Stromal cell of bone marrow (primary cell): ENCODE data around the gene IL17REL.

ENCODE experiments used
- DNase-seq: peaks from one replicate; pipeline ENCODE4 v3.0.0-alpha.2; 2012; ENCODE audit warnings: low read depth

The IL17REL gene

DNA sequence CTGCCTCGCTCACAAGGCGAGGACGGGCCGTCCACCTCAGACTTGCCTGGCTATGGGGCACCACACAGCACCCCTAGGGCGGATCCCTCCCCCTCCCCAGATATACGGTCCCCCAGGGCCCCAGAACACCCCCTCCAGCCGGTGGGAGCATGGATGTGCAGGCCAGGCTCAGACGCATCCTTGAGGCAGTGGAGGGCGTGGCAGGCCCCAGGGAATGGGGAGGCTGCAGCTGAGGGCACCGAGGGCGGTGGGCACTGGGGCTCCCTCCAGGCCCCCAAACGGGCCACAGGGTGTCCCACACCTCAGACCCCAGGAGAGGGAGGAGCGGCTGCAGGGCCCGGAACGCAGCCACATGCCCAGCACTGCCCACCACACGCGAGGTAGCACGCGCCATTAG lies 33.5 kb upstream of the IL17REL start:
- no peak for DNase-seq

DNA sequence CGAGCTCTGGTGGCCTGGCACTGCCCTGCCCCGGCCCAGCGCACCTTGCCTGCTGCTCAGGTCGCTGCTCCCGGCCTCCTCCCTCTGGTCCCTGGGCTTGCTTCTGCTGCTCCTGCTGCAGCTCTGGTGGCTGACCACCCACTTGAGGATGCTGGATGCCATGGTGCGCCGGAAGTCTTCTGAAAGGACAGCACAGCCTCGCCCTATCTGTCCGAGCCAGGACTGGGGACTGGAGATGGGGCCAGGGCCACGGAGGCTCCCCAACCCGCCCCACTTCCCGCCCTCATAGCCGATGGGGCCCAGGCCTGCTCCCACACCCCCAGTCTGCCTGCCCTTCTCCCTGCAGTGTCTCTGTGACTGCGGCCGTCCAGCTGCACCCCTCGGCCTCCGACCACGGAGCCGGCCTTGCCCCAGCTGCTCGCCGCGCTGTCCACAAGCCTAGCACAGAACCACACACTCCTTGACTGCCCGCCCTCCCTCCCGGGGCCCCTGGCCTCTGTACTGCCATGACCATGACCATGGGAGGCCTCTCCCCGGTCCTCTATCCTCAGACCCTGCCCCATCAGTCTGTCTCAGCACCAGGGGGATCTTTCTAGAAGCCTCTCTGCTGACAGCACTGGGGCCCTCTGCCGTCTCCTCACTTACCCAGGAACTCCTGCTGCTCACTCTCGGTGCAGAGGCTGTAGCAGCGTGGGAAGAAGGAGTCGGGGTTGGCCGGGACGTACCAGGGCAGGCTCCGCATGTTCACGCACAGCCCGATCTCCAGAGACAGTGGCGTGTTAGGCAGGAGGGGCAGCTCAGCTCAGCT lies 32.9 kb upstream of the IL17REL start:
- no peak for DNase-seq

DNA sequence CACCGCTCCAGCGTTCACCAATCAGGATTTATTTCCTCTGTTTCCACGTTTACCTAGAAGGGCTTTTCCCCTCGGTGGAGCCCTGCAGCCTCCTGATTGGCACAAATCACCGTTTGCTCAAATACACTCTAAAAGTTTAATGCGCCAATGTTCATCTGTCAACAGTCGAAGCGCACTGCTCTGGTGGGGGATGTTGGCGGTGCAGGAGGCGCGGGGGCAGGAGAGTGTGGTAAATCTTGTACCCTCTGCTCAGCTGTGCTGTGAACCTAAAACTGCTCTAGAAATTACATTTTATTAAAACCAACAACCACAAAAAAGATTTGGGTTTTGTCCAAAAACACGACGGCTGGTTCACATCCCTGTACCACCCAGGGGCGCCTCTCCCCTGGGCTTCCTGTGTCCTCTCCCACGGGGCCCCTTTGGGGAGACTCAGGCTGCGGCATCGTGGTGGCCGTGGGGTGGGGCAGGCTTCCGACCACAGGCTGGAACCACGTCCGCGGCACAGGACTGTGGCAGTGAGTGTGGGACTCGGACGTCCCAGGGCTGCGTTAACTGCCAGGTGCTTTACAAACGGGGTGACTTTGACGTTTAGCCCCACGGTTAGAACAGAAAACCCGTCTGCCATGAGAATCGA lies 32.0 kb upstream of the IL17REL start:
- DNase-seq = no peak

DNA sequence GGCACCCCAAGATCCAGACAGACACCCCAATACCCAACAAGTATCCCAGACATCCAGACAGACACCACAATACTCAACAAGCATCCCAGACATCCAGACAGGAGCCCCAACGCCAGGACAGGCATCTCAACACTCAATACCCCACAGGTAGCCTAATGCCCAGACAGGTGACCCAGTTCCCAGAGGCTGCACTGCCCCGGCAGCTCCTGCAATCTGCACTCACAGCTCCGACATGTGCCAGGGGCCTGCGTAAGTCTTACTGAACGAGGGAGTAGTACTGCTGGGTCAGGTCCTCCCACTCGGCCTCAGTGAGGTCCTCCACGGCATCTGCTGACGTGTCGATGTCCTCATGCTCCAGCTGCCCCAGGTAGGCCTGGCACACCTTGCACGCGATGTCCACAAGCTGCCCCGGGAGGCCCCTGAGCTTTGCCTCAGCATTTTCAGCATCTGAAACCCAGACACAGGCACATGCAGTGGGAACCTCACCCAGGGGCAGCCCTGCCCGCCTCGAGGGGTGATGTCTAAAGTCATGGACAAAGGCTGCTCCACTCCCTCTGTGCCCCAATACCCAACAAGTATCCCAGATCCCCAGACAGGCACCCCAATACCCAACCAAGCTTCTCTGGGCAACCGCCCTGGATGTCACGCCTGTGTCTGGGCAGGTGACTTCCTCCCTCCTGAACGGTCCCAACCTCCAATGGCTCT lies 28.9 kb upstream of the IL17REL start:
- no peak for DNase-seq

DNA sequence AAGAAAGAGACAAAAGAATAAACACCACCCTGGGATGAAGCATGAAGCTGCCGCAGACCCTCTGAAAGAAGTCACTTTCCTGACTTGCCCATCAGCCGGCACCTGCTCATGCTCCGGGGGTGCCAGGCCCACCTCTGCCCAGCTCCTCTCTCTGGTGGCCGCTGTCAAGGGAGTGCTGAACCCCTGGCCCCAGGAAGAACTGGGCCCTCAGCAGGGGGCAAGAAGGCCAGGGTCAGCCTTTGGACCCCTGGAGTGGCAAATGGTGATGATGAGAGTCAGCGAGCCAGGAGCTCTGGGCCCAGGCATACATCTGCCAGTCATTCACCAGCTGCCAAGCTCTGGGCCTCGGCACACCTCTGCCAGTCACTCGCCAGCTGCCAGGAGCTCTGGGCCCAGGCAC lies 28.2 kb upstream of the IL17REL start:
- DNase-seq = no peak

DNA sequence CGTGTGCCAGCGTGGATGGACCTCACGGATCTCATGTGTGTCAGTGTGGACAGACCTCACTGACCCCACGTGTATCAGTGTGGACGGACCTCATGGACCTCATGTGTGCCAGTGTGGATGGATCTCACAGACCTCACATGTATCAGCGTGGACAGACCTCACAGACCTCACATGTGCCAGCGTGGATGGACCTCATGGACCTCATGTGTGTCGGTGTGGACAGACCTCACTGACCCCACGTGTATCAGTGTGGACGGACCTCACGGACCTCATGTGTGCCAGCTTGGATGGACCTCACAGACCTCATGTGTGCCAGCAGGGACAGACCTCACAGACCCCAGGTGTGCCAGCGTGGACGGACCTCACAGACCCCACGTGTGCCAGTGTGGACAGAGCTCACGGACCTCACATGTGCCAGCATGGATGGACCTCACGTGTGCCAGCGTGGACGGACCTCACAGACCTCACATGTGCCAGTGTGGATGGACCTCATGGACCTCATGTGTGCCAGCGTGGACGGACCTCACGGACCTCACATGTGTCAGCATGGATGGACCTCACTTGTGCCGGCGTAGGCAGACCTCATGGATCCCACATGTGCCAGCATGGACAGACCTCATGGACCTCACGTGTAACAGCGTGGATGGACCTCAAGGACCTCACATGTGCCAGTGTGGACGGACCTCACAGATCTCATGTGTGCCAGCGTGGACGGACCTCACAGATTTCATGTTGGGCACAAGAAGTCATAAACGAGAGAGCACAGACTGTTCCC lies 27.3 kb upstream of the IL17REL start:
- DNase-seq = no peak

DNA sequence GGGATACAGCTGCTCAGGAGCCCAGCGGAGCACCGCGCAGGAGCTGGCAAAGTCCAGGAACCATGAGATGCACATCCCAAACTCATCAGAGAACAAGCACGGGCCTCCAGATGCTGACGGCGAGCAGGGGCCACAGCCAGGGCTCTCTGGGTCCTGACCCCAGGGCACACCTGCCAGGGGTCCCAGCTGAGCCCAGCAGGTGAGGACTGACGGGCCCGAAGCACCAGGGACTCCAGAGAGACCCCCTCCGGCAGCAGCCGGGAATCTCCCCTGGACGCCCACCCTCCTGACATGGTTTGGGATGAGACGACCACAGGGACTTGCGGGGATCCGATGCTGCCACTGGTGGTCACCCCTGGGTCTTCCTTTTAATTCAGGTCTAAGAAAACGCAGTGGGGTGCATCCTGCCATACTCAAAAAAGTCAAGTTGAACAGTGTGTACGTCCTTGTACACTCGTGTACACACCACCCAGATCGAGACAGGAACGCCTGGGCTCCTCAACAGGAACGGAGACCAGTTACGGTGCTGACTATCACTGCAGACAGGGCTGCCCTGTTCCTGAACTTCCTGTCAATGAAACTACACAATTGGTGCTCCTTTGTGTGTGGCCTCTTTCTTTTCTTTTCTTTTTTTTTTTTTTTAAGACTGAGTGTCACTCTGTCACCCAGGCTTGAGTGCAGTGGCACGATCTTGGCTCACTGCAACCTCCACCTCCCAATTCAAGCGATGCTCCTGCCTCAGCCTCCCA lies 23.6 kb upstream of the IL17REL start:
- no peak for DNase-seq

DNA sequence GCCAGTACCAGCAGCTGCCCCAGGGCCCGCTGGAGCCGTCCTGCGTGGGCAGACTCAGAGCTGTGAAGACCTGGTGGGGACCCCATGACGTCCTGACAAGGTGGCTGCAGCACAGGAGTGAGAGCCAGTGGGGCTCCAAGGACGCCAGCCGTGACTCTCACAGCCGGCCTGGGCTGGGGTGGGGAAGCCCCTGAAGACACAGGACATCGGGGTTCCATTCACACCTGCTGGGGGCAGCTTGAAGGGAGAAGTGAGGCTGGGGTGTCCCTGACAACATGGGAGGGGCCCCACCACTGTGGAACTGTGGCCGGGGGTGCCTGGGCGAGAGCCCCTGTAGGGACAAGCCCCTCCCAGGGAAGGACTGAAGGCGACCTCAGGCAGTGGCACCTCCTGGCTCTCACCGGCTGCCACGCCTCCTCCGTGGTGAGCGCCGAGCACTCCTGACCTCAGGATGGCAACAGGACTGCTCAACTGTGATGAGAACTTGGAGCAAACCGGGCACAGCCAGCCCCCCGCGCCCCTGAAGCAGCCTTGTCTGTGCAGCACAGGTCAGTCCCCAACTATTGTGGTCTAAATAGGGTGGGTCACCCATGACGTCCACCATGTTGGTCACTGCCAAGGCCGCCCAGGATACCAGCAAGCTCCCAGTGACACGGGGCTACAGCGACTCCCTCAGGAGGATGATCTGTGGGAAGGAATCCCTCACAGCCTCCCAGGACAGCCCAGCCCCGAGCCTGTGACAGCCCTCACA lies 22.7 kb upstream of the IL17REL start:
- no peak for DNase-seq

DNA sequence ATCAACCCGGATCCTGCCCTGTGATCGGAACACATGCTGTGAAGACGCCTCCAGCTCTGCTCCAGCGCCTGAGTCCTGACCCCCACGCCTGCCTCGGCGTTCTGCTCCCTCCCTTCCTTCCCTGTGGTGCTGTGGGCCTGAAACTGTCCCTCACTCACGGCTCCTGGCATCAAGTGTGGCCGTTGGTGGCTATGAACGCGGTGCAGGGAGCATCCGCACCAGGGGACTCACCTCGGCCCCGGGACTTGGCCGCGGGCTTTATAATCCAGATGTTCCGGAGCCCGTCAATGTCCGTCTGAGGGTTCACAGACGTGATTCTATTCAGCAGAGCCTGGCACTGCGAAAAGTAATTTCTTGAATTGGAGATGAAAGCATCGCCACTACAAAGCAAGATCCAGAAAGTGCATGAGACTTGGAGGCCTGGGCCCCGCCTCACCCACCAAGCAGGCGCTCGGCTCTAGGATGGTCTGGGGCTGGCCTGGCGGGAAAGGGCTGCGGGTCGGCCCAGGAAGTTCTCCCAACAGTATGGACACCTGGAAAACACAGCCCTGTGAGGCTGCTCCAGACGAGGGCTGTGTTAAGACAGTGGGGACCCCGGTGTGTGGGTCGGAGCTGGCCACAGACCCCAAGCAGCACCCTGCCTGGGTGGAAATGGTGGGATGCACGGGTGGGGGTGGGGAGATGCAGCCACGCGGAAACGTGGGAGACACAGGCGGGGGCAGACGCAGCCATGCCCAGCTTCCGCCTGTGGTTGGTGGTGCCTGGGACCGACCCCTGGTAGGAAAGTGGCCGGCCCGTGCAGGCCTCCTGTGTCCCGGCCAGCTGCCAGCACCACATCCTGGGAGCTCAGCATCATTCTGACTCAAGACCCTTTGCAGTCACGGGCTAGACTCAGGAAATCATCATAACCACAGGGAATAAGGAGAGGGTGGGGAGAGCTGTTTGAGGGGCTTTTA lies 21.8 kb upstream of the IL17REL start:
- DNase-seq = no peak

DNA sequence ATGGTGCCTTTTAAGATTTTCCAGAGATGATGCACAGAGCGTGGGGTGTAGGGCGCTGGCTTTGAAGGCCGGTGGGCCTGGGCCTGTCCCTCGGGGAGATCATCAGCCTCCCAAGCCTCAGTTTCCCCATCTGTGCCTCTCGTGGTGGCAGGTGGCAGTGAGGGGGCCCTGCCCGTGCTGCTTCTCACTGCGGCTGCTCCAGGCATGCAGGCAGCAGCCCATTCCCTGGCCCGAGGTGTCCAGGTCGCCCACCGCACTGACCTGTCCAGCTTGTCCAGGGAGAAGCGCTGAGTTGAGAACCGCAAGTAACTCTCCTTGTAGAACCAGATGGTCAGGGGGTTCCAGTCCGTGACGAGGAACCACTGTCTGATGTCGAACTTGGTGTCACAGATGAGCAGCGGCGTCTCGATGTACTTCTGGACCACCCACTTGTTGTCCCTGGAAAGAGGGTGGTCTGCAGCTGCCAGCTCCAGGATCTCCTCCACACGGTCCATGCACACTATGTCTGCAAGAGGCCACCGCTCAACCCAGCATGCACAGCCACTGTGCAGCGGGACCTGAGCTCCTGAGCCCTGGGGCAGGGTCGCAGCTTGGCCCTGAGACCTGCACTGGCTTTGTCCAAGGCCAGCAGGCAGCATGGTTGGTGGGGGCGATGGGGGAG lies 20.5 kb upstream of the IL17REL start:
- no peak for DNase-seq

DNA sequence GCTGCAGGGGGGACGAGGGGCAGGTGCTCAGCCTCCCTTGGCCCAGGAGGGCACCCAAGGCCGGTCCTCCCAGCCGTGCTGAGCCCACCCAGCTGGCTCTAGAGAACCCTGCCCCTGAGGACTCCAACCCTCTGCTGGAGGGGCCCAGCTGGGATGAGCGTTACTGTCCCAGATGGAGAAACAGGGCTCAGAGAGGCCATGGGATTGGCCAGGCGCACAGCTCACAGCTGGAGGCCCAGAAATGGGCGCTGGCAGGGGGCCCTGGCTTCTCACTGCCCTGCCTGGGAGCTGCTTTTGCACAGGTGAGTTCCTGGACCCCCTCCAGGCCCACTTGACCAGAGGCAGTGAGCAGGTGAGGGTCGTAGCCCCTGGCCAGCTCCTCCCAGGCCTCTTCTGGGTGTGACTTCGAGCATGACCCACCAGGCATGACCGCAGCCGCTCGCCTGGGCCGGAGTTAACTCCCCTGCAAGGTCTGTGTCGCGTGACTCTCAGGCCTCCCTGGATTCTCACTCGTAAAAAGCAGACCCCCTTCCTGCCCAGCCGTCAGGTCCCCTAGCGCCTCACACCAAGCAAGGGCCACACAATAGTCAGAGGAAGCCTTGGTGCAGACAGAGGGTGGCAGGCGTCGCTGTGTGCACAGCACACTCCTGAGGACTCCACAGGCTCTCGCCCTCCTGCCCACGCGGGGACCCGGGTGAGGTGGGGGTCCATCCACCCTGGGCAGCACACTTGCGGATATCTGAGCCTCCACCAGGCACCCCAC lies 19.7 kb upstream of the IL17REL start:
- DNase-seq = no peak

DNA sequence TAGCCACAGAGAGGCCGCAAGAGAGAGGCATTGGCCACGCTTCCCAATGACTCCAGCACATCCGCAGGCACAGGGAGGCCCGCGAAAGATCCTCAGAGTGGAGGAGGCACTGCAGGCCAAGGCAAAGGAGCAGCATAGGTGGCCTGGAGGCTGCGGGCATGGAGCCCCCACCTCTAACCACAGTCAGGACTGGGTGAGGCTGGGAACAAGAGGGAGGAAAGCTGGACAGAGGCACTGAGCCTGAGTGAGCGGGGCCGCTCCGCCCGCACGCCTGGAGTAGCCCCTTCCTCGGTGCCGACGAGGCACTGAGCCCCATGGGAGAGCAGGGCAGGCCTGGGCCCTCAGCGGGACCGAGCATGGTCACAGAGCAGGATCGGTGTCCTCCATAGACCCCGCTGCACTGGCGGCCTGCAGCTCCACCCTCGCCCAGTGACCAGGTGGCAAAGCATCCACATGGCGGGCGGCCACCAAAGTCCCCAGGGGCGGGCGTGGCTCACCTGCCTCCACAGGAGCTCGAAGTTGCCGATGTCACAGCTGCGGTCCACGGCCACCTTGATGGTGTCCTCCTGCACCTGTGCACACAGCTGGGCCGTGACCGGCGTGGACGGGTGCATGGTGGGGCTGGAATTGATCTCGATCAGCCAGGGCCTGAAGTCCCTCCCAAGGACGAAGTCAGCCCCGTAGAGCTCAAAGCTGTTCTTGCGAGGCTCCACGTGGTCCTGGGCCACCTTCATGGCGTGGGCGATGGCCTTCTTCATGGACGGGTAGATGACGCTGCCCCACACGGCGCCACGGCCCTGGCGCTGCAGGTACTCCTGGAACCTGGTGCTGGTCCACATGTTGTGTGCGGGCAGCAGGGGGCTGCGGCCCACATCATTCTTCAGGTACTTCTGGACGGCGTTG lies 18.9 kb upstream of the IL17REL start:
- no peak for DNase-seq

DNA sequence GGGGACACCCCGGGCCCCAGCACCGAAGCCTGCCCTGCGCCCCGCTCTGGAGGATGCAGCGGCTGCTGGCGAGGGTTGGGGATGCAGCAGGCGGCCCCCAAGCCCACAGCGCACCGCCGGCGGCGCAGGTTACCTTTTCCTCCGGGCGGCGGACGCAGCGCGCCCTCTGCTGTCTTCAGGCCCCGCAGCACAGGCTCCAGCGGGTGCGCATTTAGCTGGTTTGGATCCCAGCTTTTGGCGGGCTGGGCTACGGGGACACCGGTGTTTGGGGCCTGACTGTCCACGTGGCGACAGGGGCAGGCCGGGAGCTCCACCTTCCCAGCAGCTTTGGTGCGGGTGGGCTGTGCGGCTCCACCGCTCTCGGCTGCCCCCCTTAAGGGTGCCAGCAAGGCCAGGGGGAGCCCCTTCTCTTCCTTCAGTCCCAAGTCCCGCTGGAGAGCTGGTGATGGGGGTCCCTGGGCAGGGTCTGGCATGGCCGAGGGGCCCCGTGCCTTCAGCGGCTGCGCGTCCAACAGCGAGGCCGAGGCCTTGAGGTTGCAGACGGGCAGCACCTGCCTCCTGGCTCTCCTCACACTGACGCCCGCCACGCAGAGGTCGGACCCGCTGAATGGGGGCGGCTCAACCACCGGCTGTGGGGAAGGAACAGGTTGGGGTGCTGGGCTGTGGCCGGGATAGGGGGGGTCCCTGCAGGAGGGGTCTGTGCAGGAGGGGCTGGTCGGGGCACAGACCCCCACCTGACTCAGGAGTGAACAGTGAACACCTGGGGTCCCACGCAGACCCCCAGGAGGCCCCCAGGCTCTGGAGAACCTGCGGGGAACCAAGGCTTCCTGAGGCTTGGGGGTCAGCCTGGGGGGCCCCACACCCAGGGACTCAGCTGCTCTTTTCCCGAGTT lies 18.0 kb upstream of the IL17REL start:
- peak; percentile 24 for DNase-seq

DNA sequence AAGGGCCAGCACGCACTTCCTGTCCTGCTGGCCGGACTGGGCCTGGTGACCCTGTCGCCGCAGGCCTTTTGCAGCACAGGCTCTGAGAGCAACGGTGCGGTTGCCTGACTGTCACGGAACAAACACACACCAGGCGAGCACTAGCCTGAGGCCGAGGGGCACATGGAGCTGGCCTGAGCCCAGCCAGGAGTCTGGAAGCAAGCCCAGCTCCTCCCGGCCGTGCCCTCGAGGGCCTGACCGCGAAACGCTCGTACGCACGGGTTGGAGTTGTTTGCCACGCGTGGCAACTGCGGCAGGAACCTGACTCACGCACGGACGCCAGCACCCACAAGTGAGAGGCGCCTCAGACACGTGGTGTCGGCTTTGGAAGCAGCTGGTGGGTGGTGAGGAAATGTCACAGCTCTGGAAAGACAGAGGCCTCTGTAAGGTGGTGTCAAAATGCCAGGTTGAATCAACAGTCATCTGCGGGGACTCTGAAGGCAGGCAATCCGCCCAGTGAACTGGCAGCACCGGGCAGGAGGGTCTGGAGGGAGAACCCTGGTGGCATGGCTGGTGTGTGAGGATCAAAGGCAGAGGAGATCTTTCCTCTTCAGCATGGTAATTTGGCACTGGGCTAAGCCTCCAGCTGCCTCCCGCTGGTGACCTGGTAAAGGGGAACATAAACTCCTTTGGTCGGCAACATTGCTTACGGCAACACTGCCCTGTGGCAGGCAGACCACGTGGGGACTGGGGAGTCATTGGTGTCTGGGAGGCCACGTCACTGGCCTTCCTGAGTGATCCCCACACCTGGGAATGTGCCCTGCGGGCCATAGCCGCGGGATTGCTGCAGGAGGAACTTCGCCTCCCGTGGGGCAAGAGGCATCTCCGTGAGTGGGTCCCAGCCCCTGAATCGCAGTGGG lies 15.3 kb upstream of the IL17REL start:
- peak; percentile 2 for DNase-seq

DNA sequence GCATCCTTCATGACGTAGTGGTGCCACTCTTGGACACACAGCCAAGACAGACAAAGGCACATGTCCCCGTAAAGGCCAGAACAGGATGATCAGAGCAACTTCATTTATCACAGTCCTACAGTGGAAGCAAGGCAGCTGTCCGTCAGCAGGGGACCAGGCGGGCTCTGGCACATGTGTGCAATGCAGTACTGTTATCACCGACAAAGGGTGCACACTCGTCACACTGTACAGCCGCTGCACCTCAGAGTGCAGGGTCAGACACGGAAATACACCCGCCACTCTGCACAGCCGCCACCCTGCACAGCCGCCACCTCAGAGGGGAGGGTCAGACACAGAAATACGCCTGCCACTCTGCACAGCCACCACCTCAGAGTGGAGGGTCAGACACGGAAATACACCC lies 13.4 kb upstream of the IL17REL start:
- no peak for DNase-seq
